Natural killer cell (primary cell): Measurements from ENCODE around the gene CPNE4. TPM values are rescaled to one million over a fixed set of nuclear protein-coding genes. Genes with fewer than 3 reads are reported as not detected.

Experiments used
- ATAC-seq, 3 donors: fragments of 150-1000 bp in 2 of 3; fragments of 200-7000 bp in 1 of 3; cut with Tn5 transposase; 1 replicate in 1 of 3; 2 replicates in 2 of 3; pipeline ENCODE4 v1.10.0; 2021; ENCODE audit warnings: mild to moderate bottlenecking in 2 of 3, moderate library complexity in 2 of 3
- DNase-seq, 2 donors: peaks; one replicate each; pipeline versions ENCODE4 v3.0.0 to v3.0.0-alpha.2; 2013 to 2021; ENCODE audit warnings: mixed read lengths in 1 of 2
- H3K27ac ChIP-seq: one replicate; pipeline ENCODE4 v1.5.1; 2013; ENCODE audit warnings: mild to moderate bottlenecking, low read length
- H3K27me3 ChIP-seq: one replicate; pipeline ENCODE4 v1.6.1; 2013; ENCODE audit warnings: low read length; ENCODE audit not compliant: control insufficient read depth, insufficient read depth
- H3K36me3 ChIP-seq: one replicate; pipeline ENCODE4 v1.6.1; 2013; ENCODE audit warnings: low read length; ENCODE audit not compliant: control insufficient read depth, insufficient read depth
- H3K4me1 ChIP-seq: one replicate; pipeline ENCODE4 v1.6.1; 2013; ENCODE audit warnings: low read length; ENCODE audit not compliant: control insufficient read depth, insufficient read depth
- H3K4me3 ChIP-seq: one replicate; pipeline ENCODE4 v1.5.1; 2013; ENCODE audit warnings: low read length
- H3K9me3 ChIP-seq: one replicate; pipeline ENCODE4 v1.6.1; 2013; ENCODE audit warnings: low read length; ENCODE audit not compliant: control insufficient read depth, insufficient read depth
- H3K27ac Mint-ChIP-seq, 2 donors: one replicate each; pipeline ENCODE4 v1.8.0; 2022; ENCODE audit warnings: mild to moderate bottlenecking in 2 of 2, mixed read lengths in 2 of 2, moderate library complexity in 1 of 2
- H3K27me3 Mint-ChIP-seq, 2 donors: one replicate each; pipeline ENCODE4 v1.8.0; 2022; ENCODE audit warnings: low read depth in 2 of 2, mixed read lengths in 2 of 2
- H3K36me3 Mint-ChIP-seq: one replicate; pipeline ENCODE4 v1.8.0; 2022; ENCODE audit warnings: mixed read lengths
- H3K4me1 Mint-ChIP-seq, 2 donors: one replicate each; pipeline ENCODE4 v1.8.0; 2022; ENCODE audit warnings: mixed read lengths in 2 of 2
- H3K4me3 Mint-ChIP-seq: one replicate; pipeline ENCODE4 v1.8.0; 2022; ENCODE audit warnings: mild to moderate bottlenecking, moderate library complexity, mixed read lengths
- H3K9me3 Mint-ChIP-seq, 2 donors: one replicate each; pipeline ENCODE4 v1.8.0; 2022; ENCODE audit warnings: mixed read lengths in 2 of 2
- WGBS: methylation state at CpG from one replicate; pipeline ENCODE4 v1.1.7; 2013; ENCODE audit warnings: missing lambda C conversion rate; ENCODE audit not compliant: insufficient coverage; 5-methylcytosine and 5-hydroxymethylcytosine counted together
- intact Hi-C: fragments of 100-400 bp; cut with micrococcal nuclease; formaldehyde crosslinking; loops from one replicate; pipeline ENCODE4 v1.14.2; 2022
- total RNA-seq, 4 donors: library from RNA; stranded (reverse); fragments of 120-200 nt in 1 of 4; gene quantifications; one replicate each; pipeline versions ENCODE4 v1.2.3 to v1.2.4, GENCODE V29; 2013 to 2022
- TF ChIP-seq, protein P1 (sequence below): fragments of 200-600 bp; IDR thresholded peaks from one replicate; pipeline ENCODE4 v1.8.0; 2022; ENCODE audit warnings: antibody characterized with exemption

Gene CPNE4
- total RNA-seq, 3 donors from 2014 or later (not counting 1 experiment from before 2014, with no cell fraction given): not detected

DNA sequence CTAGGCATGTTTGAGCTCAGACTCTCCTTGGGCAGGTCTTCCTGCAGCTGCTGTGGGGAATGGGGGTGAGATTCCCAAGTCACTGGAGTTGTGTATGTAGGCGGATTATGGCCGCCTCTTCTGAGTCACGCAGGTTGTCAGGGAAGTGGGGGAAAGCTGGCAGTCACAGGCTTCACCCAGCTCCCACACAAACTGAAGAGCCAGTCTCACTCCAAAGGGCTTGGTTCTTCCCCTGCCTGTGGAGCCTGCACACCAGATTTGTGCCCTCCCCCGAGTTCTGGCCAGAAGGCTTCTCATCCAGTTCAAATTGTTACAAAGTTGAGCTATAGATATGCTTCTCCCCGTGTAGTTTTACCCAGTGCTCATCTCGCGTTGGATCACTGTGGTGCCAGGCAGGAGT lies 53.5 kb downstream of the CPNE4 start:
- H3K9me3 ChIP-seq: no peaks in the 10 kb centered on the region
- no peak overlapping the region for H3K4me3 Mint-ChIP-seq
- no peak for DNase-seq
- no peaks in the 10 kb centered on the region for H3K36me3 ChIP-seq
- no peaks in the 10 kb centered on the region for H3K27me3 ChIP-seq
- H3K9me3 Mint-ChIP-seq: peaks cover 8 to 9% of the 10 kb centered on the region in 2 donors
- TF ChIP-seq, protein P1, sequence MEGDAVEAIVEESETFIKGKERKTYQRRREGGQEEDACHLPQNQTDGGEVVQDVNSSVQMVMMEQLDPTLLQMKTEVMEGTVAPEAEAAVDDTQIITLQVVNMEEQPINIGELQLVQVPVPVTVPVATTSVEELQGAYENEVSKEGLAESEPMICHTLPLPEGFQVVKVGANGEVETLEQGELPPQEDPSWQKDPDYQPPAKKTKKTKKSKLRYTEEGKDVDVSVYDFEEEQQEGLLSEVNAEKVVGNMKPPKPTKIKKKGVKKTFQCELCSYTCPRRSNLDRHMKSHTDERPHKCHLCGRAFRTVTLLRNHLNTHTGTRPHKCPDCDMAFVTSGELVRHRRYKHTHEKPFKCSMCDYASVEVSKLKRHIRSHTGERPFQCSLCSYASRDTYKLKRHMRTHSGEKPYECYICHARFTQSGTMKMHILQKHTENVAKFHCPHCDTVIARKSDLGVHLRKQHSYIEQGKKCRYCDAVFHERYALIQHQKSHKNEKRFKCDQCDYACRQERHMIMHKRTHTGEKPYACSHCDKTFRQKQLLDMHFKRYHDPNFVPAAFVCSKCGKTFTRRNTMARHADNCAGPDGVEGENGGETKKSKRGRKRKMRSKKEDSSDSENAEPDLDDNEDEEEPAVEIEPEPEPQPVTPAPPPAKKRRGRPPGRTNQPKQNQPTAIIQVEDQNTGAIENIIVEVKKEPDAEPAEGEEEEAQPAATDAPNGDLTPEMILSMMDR: no peak
- no peak overlapping the region for H3K27ac Mint-ChIP-seq
- intact Hi-C loops: no loop called here
- 84% methylated on average over 7 of the region's 7 CpGs for WGBS
- H3K27me3 Mint-ChIP-seq: no peaks in the 10 kb centered on the region
- ATAC-seq: no peak
- H3K4me1 ChIP-seq: no peaks in the 10 kb centered on the region
- no peaks in the 10 kb centered on the region for H3K36me3 Mint-ChIP-seq
- H3K4me1 Mint-ChIP-seq: no peaks in the 10 kb centered on the region
- H3K4me3 ChIP-seq: no peak overlapping the region
- no peak overlapping the region for H3K27ac ChIP-seq

DNA sequence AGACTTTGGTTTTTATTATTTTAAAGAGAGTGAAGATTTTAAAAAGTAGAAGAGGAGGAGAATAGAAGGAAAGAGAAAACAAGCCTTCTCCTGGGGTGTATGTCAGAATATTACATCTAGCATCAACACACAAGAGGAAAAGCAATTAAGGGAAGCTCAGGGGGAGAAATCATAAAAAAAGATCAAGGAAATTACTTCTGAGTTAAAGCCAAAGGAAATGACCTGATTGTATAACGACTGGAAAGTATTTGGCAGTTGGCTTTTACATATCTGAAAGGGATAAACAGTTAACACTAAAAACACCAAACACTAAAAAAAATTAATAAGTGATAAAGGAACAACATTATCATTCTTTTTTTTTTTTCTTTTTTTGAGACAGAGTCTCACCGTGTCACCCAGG lies 58.4 kb downstream of the CPNE4 start:
- DNase-seq (no peak), ATAC-seq (no peak)
- intact Hi-C loops: no loop called here
- H3K4me1 ChIP-seq: no peaks in the 10 kb centered on the region
- no peaks in the 10 kb centered on the region for H3K9me3 ChIP-seq
- Mint-ChIP-seq H3K27ac (no peak overlapping the region), H3K9me3 (peaks cover 9 to 10% of the 10 kb centered on the region in 2 donors), H3K4me1 (no peaks in the 10 kb centered on the region), H3K36me3 (no peaks in the 10 kb centered on the region), H3K4me3 (no peak overlapping the region), H3K27me3 (no peaks in the 10 kb centered on the region)
- WGBS: 80% methylated on average over 1 of the region's 2 CpGs
- no peaks in the 10 kb centered on the region for H3K36me3 ChIP-seq
- no peak overlapping the region for H3K4me3 ChIP-seq
- no peak overlapping the region for H3K27ac ChIP-seq
- TF ChIP-seq, protein P1: no peak
- no peaks in the 10 kb centered on the region for H3K27me3 ChIP-seq

DNA sequence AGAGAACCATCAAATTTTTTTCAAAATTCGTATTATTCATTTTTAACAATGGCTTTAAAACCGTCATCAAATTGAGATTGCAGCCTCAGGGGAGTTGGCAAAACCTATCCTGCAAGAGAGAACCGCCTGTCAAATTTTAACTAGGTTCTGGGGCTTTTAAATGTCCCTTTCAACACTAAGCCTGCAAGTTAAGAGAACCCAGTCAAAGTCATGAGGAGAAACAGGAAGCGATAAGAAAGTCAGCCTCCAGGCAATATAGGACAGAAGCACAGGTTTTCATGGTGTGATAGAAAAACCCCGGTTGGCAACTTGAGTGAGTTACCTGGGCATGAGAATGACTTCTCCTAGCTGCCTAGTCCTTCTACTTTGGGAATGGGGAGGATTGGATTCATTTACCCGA lies 59.8 kb downstream of the CPNE4 start:
- intact Hi-C loops: no loop called here
- Histone ChIP-seq H3K4me3 (no peak overlapping the region), H3K27ac (no peak overlapping the region), H3K27me3 (no peaks in the 10 kb centered on the region), H3K36me3 (no peaks in the 10 kb centered on the region), H3K9me3 (no peaks in the 10 kb centered on the region), H3K4me1 (no peaks in the 10 kb centered on the region)
- no peak for ATAC-seq
- Mint-ChIP-seq H3K27me3 (no peaks in the 10 kb centered on the region), H3K27ac (no peak overlapping the region), H3K4me3 (no peak overlapping the region), H3K36me3 (no peaks in the 10 kb centered on the region), H3K9me3 (peaks cover 5 to 12% of the 10 kb centered on the region in 2 donors), H3K4me1 (no peaks in the 10 kb centered on the region)
- 84% methylated on average over 6 of the region's 6 CpGs for whole genome bisulfite sequencing
- DNase-seq: no peak
- TF ChIP-seq, protein P1: no peak

DNA sequence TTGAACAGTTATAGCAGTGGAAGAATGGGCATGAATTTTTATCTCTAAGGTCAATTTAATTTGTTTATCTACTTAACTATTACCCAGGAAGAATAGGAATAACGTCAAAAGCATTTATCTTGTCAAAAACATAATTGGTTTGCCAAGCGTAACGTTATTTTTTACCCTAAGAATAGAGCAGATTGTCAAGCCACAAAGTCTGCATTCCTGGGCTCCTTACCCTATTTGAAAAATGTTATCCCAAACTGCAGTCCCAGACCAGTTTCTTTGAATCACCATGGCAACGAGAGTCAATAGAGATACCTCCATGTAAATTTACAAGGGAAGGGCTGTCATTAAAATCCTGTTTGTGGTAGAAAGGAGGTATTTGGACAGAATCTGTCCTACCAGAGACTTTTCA lies 61.1 kb downstream of the CPNE4 start:
- Mint-ChIP-seq H3K4me1 (no peaks in the 10 kb centered on the region), H3K27me3 (no peaks in the 10 kb centered on the region), H3K9me3 (peaks cover 8 to 12% of the 10 kb centered on the region in 2 donors), H3K4me3 (no peak overlapping the region), H3K36me3 (no peaks in the 10 kb centered on the region), H3K27ac (no peak overlapping the region)
- H3K4me3 ChIP-seq: no peak overlapping the region
- no peak for ATAC-seq
- TF ChIP-seq, protein P1: no peak
- intact Hi-C loops: no loop called here
- no peaks in the 10 kb centered on the region for H3K27me3 ChIP-seq
- H3K36me3 ChIP-seq: no peaks in the 10 kb centered on the region
- no peaks in the 10 kb centered on the region for H3K4me1 ChIP-seq
- no peak for DNase-seq
- H3K9me3 ChIP-seq: no peaks in the 10 kb centered on the region
- no peak overlapping the region for H3K27ac ChIP-seq
- 78% methylated on average over 3 of the region's 4 CpGs for WGBS
